IPS-18a (cell line): ENCODE measurements around the gene COX5B.
"Not testable (repeated sequence)": the region's sequence is repeated elsewhere in the genome, so short reads cannot be mapped to it uniquely, and the experiment has no call there.

Experiments
- H3K27ac ChIP-seq: one replicate; pipeline ENCODE4 v1.5.1; 2013; ENCODE audit warnings: low read length
- H3K27me3 ChIP-seq: one replicate; pipeline ENCODE4 v1.6.1; 2013; ENCODE audit warnings: mild to moderate bottlenecking, low read length; ENCODE audit not compliant: control insufficient read depth, insufficient read depth
- H3K36me3 ChIP-seq: one replicate; pipeline ENCODE4 v1.6.1; 2013; ENCODE audit warnings: low read depth, low read length; ENCODE audit not compliant: control insufficient read depth
- H3K4me1 ChIP-seq: one replicate; pipeline ENCODE4 v1.6.1; 2013; ENCODE audit warnings: low read depth, low read length; ENCODE audit not compliant: control insufficient read depth
- H3K4me3 ChIP-seq: one replicate; pipeline ENCODE4 v1.5.1; 2013; ENCODE audit warnings: low read length
- H3K9ac ChIP-seq: one replicate; pipeline ENCODE4 v1.6.1; 2013; ENCODE audit warnings: mild to moderate bottlenecking, low read length, moderate library complexity
- H3K9me3 ChIP-seq: one replicate; pipeline ENCODE4 v1.6.1; 2013; ENCODE audit warnings: low read depth, low read length; ENCODE audit not compliant: control insufficient read depth

COX5B gene

GRCh38 chr2:97677480-97677879 is 31.6 kb downstream of the COX5B start:
- Histone ChIP-seq H3K4me3 (no peak overlapping the region), H3K36me3 (no peaks in the 10 kb centered on the region)

GRCh38 chr2:97678298-97678697 is 32.4 kb downstream of the COX5B start:
- no peaks in the 10 kb centered on the region for H3K36me3 ChIP-seq
- H3K4me1 ChIP-seq, result no peaks in the 10 kb centered on the region
- no peak overlapping the region for H3K9ac ChIP-seq
- no peaks in the 10 kb centered on the region for H3K9me3 ChIP-seq
- H3K4me3 ChIP-seq, result no peak overlapping the region
- no peaks in the 10 kb centered on the region for H3K27me3 ChIP-seq
- H3K27ac ChIP-seq, result no peak overlapping the region

More at GRCh38 chr2:97677480-97677879, 31.6 kb downstream of the COX5B start:
- Histone ChIP-seq H3K9ac (no peak overlapping the region), H3K9me3 (no peaks in the 10 kb centered on the region), H3K27ac (no peak overlapping the region), H3K27me3 (no peaks in the 10 kb centered on the region), H3K4me1 (no peaks in the 10 kb centered on the region)

GRCh38 chr2:97687235-97687634 is 41.4 kb downstream of the COX5B start:
- not testable (repeated sequence) for H3K9ac ChIP-seq, H3K4me3 ChIP-seq, H3K4me1 ChIP-seq, H3K27me3 ChIP-seq, H3K36me3 ChIP-seq, H3K9me3 ChIP-seq, H3K27ac ChIP-seq

DNA sequence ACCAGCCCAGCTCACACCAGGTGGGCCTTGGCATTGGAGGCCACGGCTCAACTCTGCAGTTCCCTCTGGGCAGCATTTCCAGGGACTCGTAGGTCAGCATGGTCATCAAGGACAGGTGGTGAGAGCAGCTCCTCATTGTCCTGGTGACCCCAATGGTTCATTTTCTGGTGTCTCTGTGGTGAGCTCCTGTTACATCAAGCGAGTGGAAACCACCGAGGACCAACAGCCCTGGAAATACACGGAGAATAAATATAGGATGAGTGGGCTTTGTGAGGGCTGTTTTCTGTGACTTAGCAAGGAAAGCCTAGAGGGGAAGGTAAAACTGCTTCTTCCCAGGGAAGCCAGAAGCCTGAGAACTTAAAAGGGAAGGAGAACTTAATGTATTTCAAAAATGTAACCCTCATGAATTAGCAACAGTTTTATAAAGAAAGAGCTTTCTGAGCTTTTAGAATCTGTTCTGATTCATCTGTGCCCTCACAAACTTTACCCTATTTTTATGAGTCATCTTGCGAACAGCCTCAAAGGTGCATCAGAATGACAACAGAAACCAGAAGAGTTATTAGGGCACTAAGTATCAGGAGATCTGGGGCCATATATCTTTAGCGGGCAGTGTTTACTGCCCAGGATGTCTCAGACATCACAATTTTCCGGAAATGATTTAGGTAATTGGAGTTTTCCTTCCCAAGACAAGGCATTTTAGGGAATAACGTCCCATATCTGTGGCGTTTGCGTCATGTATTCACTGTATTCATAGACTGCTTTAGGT is 42.4 kb downstream of the COX5B start:
- Histone ChIP-seq H3K27ac (no peak overlapping the region), H3K36me3 (no peaks in the 10 kb centered on the region), H3K9me3 (no peaks in the 10 kb centered on the region), H3K9ac (no peak overlapping the region), H3K4me1 (peaks cover 4% of the 10 kb centered on the region), H3K27me3 (no peaks in the 10 kb centered on the region), H3K4me3 (no peak overlapping the region)

- no peak overlapping the region for H3K4me3 ChIP-seq
- peaks cover 4% of the 10 kb centered on the region for H3K4me1 ChIP-seq
- no peak overlapping the region for H3K27ac ChIP-seq
- H3K9ac ChIP-seq, result no peak overlapping the region
- no peaks in the 10 kb centered on the region for H3K36me3 ChIP-seq
- no peaks in the 10 kb centered on the region for H3K9me3 ChIP-seq
- H3K27me3 ChIP-seq, result no peaks in the 10 kb centered on the region
These were observed 45.3 kb downstream of the COX5B start for GRCh38 chr2:97691166-97691565.

- no peak overlapping the region for H3K4me3 ChIP-seq
- no peak overlapping the region for H3K9ac ChIP-seq
- no peaks in the 10 kb centered on the region for H3K9me3 ChIP-seq
- H3K27ac ChIP-seq, result no peak overlapping the region
- peaks cover 4% of the 10 kb centered on the region for H3K4me1 ChIP-seq
- H3K36me3 ChIP-seq, result no peaks in the 10 kb centered on the region
- no peaks in the 10 kb centered on the region for H3K27me3 ChIP-seq
These were observed 47.6 kb downstream of the COX5B start for GRCh38 chr2:97693476-97693875.

DNA sequence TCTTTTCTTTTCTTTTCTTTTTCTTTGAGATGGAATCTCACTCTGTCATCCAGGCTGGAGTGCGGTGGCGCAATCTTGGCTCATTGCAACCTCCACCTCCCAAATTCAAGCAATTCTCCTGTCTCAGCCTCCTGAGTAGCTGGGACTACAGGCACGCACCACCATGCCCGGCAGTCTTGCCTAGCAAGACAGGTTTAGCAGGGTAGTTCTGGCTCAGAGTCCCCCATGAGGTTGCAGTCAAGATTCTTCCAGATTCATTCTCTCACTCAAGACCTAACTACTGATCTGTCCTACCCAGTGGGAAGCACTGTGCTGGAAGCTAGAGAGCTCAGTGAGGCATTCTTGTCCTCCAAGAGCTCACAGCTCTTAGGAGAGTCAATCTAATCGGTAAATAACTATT is 49.9 kb downstream of the COX5B start:
- Histone ChIP-seq H3K27me3 (peaks cover 4% of the 10 kb centered on the region), H3K36me3 (no peaks in the 10 kb centered on the region), H3K4me1 (peaks cover 7% of the 10 kb centered on the region), H3K27ac (no peak overlapping the region), H3K9ac (no peak overlapping the region), H3K9me3 (no peaks in the 10 kb centered on the region), H3K4me3 (no peak overlapping the region)

- Histone ChIP-seq H3K27ac (no peak overlapping the region), H3K27me3 (peaks cover 4% of the 10 kb centered on the region), H3K9ac (no peak overlapping the region), H3K36me3 (no peaks in the 10 kb centered on the region), H3K9me3 (no peaks in the 10 kb centered on the region), H3K4me1 (peaks cover 3% of the 10 kb centered on the region), H3K4me3 (no peak overlapping the region)
These were observed 51.7 kb downstream of the COX5B start for GRCh38 chr2:97697252-97698235.
